CD14-positive monocyte (primary cell): ENCODE results near the gene WDR5B. TPM values are rescaled to one million over a fixed set of nuclear protein-coding genes. Genes with fewer than 3 reads are reported as not detected.
A peak's percentile ranks its signal among the peaks of the same experiment; 100 is the strongest.

ENCODE experiments used
- DNase-seq, 3 donors: peaks; one replicate each; pipeline ENCODE4 v3.0.0-alpha.2; 2011 to 2022
- H2AFZ ChIP-seq: 2 replicates; pipeline ENCODE4 v1.6.0; 2012; ENCODE audit warnings: mild to moderate bottlenecking, low read depth, low read length, inconsistent platforms; ENCODE audit not compliant: insufficient read depth, poor library complexity, severe bottlenecking
- H3K27ac ChIP-seq, 2 donors: 1 replicate in 1 of 2; 2 replicates in 1 of 2; pipeline ENCODE4 v1.5.1; 2012 to 2013; ENCODE audit warnings: low read length in 2 of 2, control low read depth in 1 of 2, inconsistent platforms in 1 of 2, low read depth in 1 of 2, mild to moderate bottlenecking in 1 of 2
- H3K27me3 ChIP-seq, 2 donors: one replicate each; pipeline versions ENCODE4 v1.6.0 to v1.6.1; 2011 to 2013; ENCODE audit warnings: low read length in 2 of 2; ENCODE audit not compliant: control insufficient read depth in 2 of 2, insufficient read depth in 2 of 2
- H3K36me3 ChIP-seq, 2 donors: replicated peaks in 1 of 2; 1 replicate in 1 of 2; 2 replicates in 1 of 2; pipeline versions ENCODE4 v1.5.1 to v1.6.1; 2012 to 2013; ENCODE audit warnings: low read length in 2 of 2, control low read depth in 1 of 2, inconsistent platforms in 1 of 2, mild to moderate bottlenecking in 1 of 2; ENCODE audit not compliant: insufficient read depth in 2 of 2, control insufficient read depth in 1 of 2
- H3K4me1 ChIP-seq, 2 donors: 1 replicate in 1 of 2; 2 replicates in 1 of 2; pipeline versions ENCODE4 v1.5.1 to v1.6.1; 2012 to 2013; ENCODE audit warnings: low read length in 2 of 2, control low read depth in 1 of 2, inconsistent platforms in 1 of 2, mild to moderate bottlenecking in 1 of 2, moderate library complexity in 1 of 2; ENCODE audit not compliant: insufficient read depth in 2 of 2, control insufficient read depth in 1 of 2
- H3K4me2 ChIP-seq: replicated peaks from 2 replicates; pipeline ENCODE3; 2012; ENCODE audit warnings: low read length, moderate library complexity, mild to moderate bottlenecking; ENCODE audit not compliant: poor library complexity, severe bottlenecking; ENCODE audit errors: extremely low read depth
- H3K4me3 ChIP-seq, 3 experiments: fragments of 200-600 bp in 1 of 3; sonication (generic) in 1 of 3; replicated peaks in 1 of 3; 1 replicate in 2 of 3; 2 replicates in 1 of 3; pipeline ENCODE4 v1.5.1; 2011 to 2013; ENCODE audit warnings: low read length in 3 of 3, mild to moderate bottlenecking in 3 of 3, control low read depth in 2 of 3, low read depth in 2 of 3, inconsistent platforms in 1 of 3, moderate library complexity in 1 of 3
- H3K79me2 ChIP-seq: 2 replicates; pipeline ENCODE4 v1.6.0; 2012; ENCODE audit warnings: mild to moderate bottlenecking, control low read depth, inconsistent platforms, low read length, moderate library complexity; ENCODE audit not compliant: insufficient read depth
- H3K9ac ChIP-seq: 2 replicates; pipeline ENCODE4 v1.6.0; 2017; ENCODE audit warnings: low read length, mild to moderate bottlenecking; ENCODE audit not compliant: insufficient read depth, poor library complexity, severe bottlenecking
- H3K9me3 ChIP-seq, 2 donors: replicated peaks in 1 of 2; 1 replicate in 1 of 2; 2 replicates in 1 of 2; pipeline versions ENCODE4 v1.5.1 to v1.6.1; 2012 to 2013; ENCODE audit warnings: low read length in 2 of 2, control low read depth in 1 of 2; ENCODE audit not compliant: control insufficient read depth in 1 of 2, insufficient read depth in 1 of 2
- H4K20me1 ChIP-seq: 2 replicates; pipeline ENCODE4 v1.6.0; 2012; ENCODE audit warnings: mild to moderate bottlenecking, low read length, control low read depth, moderate library complexity; ENCODE audit not compliant: insufficient read depth
- H3K27ac Mint-ChIP-seq, 7 donors: one replicate each; pipeline ENCODE4 v1.8.0; 2020; ENCODE audit warnings: mild to moderate bottlenecking in 7 of 7, mixed read lengths in 7 of 7, moderate library complexity in 6 of 7, inconsistent platforms in 2 of 7
- H3K27me3 Mint-ChIP-seq, 3 donors: one replicate each; pipeline ENCODE4 v1.8.0; 2021 to 2022; ENCODE audit warnings: low read depth in 3 of 3, mild to moderate bottlenecking in 3 of 3, mixed read lengths in 3 of 3, moderate library complexity in 3 of 3, inconsistent platforms in 1 of 3
- H3K36me3 Mint-ChIP-seq, 2 donors: one replicate each; pipeline ENCODE4 v1.8.0; 2020; ENCODE audit warnings: mixed read lengths in 2 of 2, inconsistent platforms in 1 of 2, mild to moderate bottlenecking in 1 of 2
- H3K4me1 Mint-ChIP-seq: one replicate; pipeline ENCODE4 v1.8.0; 2020; ENCODE audit warnings: mild to moderate bottlenecking, mixed read lengths
- H3K4me3 Mint-ChIP-seq, 2 donors: one replicate each; pipeline ENCODE4 v1.8.0; 2020; ENCODE audit warnings: mild to moderate bottlenecking in 2 of 2, mixed read lengths in 2 of 2, moderate library complexity in 1 of 2
- H3K9me3 Mint-ChIP-seq, 7 donors: one replicate each; pipeline ENCODE4 v1.8.0; 2020 to 2022; ENCODE audit warnings: mixed read lengths in 7 of 7, mild to moderate bottlenecking in 6 of 7, moderate library complexity in 6 of 7, inconsistent platforms in 2 of 7
- CTCF ChIP-seq: fragments of 200-600 bp; IDR thresholded peaks from one replicate; pipeline ENCODE4 v1.8.0; 2022; ENCODE audit warnings: antibody characterized with exemption, mild to moderate bottlenecking
- WGBS: methylation state at CpG from one replicate; pipeline ENCODE4 v1.1.5; 2013; ENCODE audit warnings: missing lambda C conversion rate; ENCODE audit not compliant: insufficient coverage; 5-methylcytosine and 5-hydroxymethylcytosine counted together
- intact Hi-C, 2 donors: fragments of 100-400 bp; cut with micrococcal nuclease; formaldehyde crosslinking; loops; one replicate each; pipeline versions ENCODE4 v1.15.0 to v1.15.1; 2023
- polyA plus RNA-seq, 3 donors: library from polyadenylated mRNA; depleted of rRNA in 1 of 3; unstranded in 2 of 3; stranded (reverse) in 1 of 3; fragments of 300-500 nt in 2 of 3; fragments of >200 nt in 1 of 3; fragmentation: Illumina TruSeq in 2 of 3; gene quantifications; 1 replicate in 2 of 3; 2 replicates in 1 of 3; pipeline ENCODE4 v1.2.3, GENCODE V29; 2012 to 2021

Gene WDR5B
- polyA plus RNA-seq, 3 donors: 0.85 to 3.1 (median 0.85) TPM

- no peaks in the 10 kb centered on the region for H3K9me3 Mint-ChIP-seq
- no peak overlapping the region for H3K4me3 Mint-ChIP-seq
- no peak overlapping the region for H2AFZ ChIP-seq
- H3K79me2 ChIP-seq: peaks cover 86% of the 10 kb centered on the region
- no peak overlapping the region for H3K4me3 ChIP-seq
- H3K27ac ChIP-seq: no peak overlapping the region
- intact Hi-C loops: loop anchor here (10.0 kb wide), 2 partner anchors 100 to 870 kb away; partner anchors contain the start of genes POLQ (in 2 of the 2) and KPNA1 (in 1 of the 2)
- H3K36me3 Mint-ChIP-seq: peaks cover 4 to 18% of the 10 kb centered on the region in 2 donors
- H3K4me2 ChIP-seq: no peak overlapping the region
- H3K9me3 ChIP-seq: no peaks in the 10 kb centered on the region
- no peaks in the 10 kb centered on the region for H4K20me1 ChIP-seq
- no peak for TF ChIP-seq CTCF
- DNase-seq: no peak
- 100% methylated on average over 1 of the region's 3 CpGs for WGBS
- H3K4me1 ChIP-seq: peaks cover 25 to 34% of the 10 kb centered on the region in 2 donors
- peaks cover 2 to 18% of the 10 kb centered on the region in 2 donors for H3K36me3 ChIP-seq
- H3K9ac ChIP-seq: peak overlapping the region; percentile 81
- H3K4me1 Mint-ChIP-seq: peaks cover 45% of the 10 kb centered on the region
- no peaks in the 10 kb centered on the region for H3K27me3 Mint-ChIP-seq
- H3K27ac Mint-ChIP-seq: no peak overlapping the region
- H3K27me3 ChIP-seq: no peaks in the 10 kb centered on the region
These were observed 1.5 kb downstream of the WDR5B start for GRCh38 chr3:122414391-122414790.

GRCh38 chr3:122410639-122411038 lies 5.2 kb downstream of the WDR5B start:
- Mint-ChIP-seq H3K36me3 (peaks cover 12 to 30% of the 10 kb centered on the region in 2 donors), H3K9me3 (peaks cover 0 to 2% (median 0%) of the 10 kb centered on the region in 7 donors), H3K27me3 (no peaks in the 10 kb centered on the region), H3K4me1 (peaks cover 49% of the 10 kb centered on the region), H3K27ac (no peak overlapping the region), H3K4me3 (no peak overlapping the region)
- H3K27ac ChIP-seq: peak overlapping the region in 1 of 2 donors; percentile 93
- no peak overlapping the region for H2AFZ ChIP-seq
- peaks cover 31 to 36% of the 10 kb centered on the region in 2 donors for H3K4me1 ChIP-seq
- no peaks in the 10 kb centered on the region for H3K9me3 ChIP-seq
- H4K20me1 ChIP-seq: no peaks in the 10 kb centered on the region
- H3K4me2 ChIP-seq: no peak overlapping the region
- no peaks in the 10 kb centered on the region for H3K27me3 ChIP-seq
- TF ChIP-seq CTCF: no peak
- no CpG with 5 or more reads among the region's 6 CpGs for WGBS
- H3K9ac ChIP-seq: no peak overlapping the region
- peaks cover 4 to 25% of the 10 kb centered on the region in 2 donors for H3K36me3 ChIP-seq
- peaks cover 54% of the 10 kb centered on the region for H3K79me2 ChIP-seq
- intact Hi-C loops: loop anchor here (10.0 kb wide), 2 partner anchors 104 to 866 kb away; partner anchors contain the start of genes POLQ (in 2 of the 2) and KPNA1 (in 1 of the 2)
- no peak overlapping the region for H3K4me3 ChIP-seq
- no peak for DNase-seq
